Tibial nerve (tissue), 4 donors: ENCODE results near the gene TBP. TPM values are rescaled to one million over a fixed set of nuclear protein-coding genes. Genes with fewer than 3 reads are reported as not detected.

Source experiments
- DNase-seq, 2 donors: peaks; one replicate each; pipeline ENCODE4 v3.0.0-alpha.2; 2019; ENCODE audit warnings: low spot score in 2 of 2
- H3K27ac ChIP-seq, 4 donors: fragments of 200-600 bp; sonication (generic) in 3 of 4; one replicate each; pipeline ENCODE4 v1.5.1; 2017 to 2019; ENCODE audit warnings: mild to moderate bottlenecking in 1 of 4
- H3K27me3 ChIP-seq, 2 donors: fragments of 200-600 bp; sonication (generic) in 1 of 2; one replicate each; pipeline versions ENCODE4 v1.5.1 to v1.6.0; 2017 to 2019
- H3K36me3 ChIP-seq, 3 donors: fragments of 200-600 bp; sonication (generic); one replicate each; pipeline ENCODE4 v1.5.1; 2018 to 2019
- H3K4me1 ChIP-seq, 4 donors: fragments of 200-600 bp; sonication (generic) in 3 of 4; one replicate each; pipeline ENCODE4 v1.5.1; 2017 to 2019
- H3K4me3 ChIP-seq, 4 donors: fragments of 200-600 bp; sonication (generic) in 3 of 4; one replicate each; pipeline ENCODE4 v1.5.1; 2017 to 2019; ENCODE audit warnings: mild to moderate bottlenecking in 1 of 4, moderate library complexity in 1 of 4
- H3K9me3 ChIP-seq, 4 donors: fragments of 200-600 bp; sonication (generic) in 3 of 4; one replicate each; pipeline ENCODE4 v1.5.1; 2017 to 2019
- CTCF ChIP-seq, 5 experiments: fragments of 200-600 bp in 3 of 5; fragments of 450-650 bp in 2 of 5; sonication (generic) in 3 of 5; IDR thresholded peaks; one replicate each; pipeline ENCODE4 v1.5.1; 2016 to 2019; ENCODE audit warnings: antibody characterized with exemption in 5 of 5, mild to moderate bottlenecking in 3 of 5, moderate library complexity in 2 of 5
- EP300 ChIP-seq, 2 donors: sonication (generic); formaldehyde crosslinking; IDR thresholded peaks; one replicate each; pipeline ENCODE4 v1.6.1; 2017; ENCODE audit warnings: antibody characterized with exemption in 2 of 2, mild to moderate bottlenecking in 1 of 2
- POLR2A ChIP-seq, 2 donors: fragments of 450-650 bp; IDR thresholded peaks; one replicate each; pipeline ENCODE4 v1.6.1; 2017; ENCODE audit warnings: antibody characterized with exemption in 2 of 2, mild to moderate bottlenecking in 2 of 2, moderate library complexity in 2 of 2
- WGBS, 2 donors: methylation state at CpG; one replicate each; pipeline ENCODE4 v1.1.5; 2018; 5-methylcytosine and 5-hydroxymethylcytosine counted together
- total RNA-seq, 4 donors: library from RNA; depleted of rRNA; stranded (reverse); fragments of >200 nt; gene quantifications; one replicate each; pipeline ENCODE4 v1.1.0, GENCODE V29; 2016

The TBP gene
- total RNA-seq, 4 donors from 2014 or later, result 14.5 to 16.1 (median 15.6) TPM

- Histone ChIP-seq H3K27ac (no peak overlapping the region), H3K36me3 (peaks cover 0 to 33% (median 0%) of the 10 kb centered on the region in 3 donors), H3K4me3 (no peak overlapping the region), H3K9me3 (no peaks in the 10 kb centered on the region), H3K4me1 (no peaks in the 10 kb centered on the region), H3K27me3 (no peaks in the 10 kb centered on the region)
- no peak for TF ChIP-seq POLR2A (IDR thresholded peaks at IDR 0.05)
- peak; percentile 64 to 81 (median 78) for TF ChIP-seq CTCF (IDR thresholded peaks at IDR 0.05)
- no peak for TF ChIP-seq EP300 (IDR thresholded peaks at IDR 0.05)
- DNase-seq, result peak; percentile 50 to 82
- WGBS, 2 donors, result 36 to 43% methylated on average over 5 of the region's 5 CpGs
Observed at GRCh38 chr6:170529839-170530469, 24.2 kb upstream of the TBP start.

- H3K4me1 ChIP-seq, result no peaks in the 10 kb centered on the region
- 84 to 90% methylated on average over 7 of the region's 7 CpGs for WGBS, 2 donors
- no peaks in the 10 kb centered on the region for H3K9me3 ChIP-seq
- DNase-seq, result no peak
- no peak overlapping the region for H3K27ac ChIP-seq
- no peaks in the 10 kb centered on the region for H3K27me3 ChIP-seq
- TF ChIP-seq EP300 (IDR thresholded peaks at IDR 0.05) (no peak), CTCF (IDR thresholded peaks at IDR 0.05) (no peak), POLR2A (IDR thresholded peaks at IDR 0.05) (no peak)
- peaks cover 0 to 64% (median 3%) of the 10 kb centered on the region in 3 donors for H3K36me3 ChIP-seq
- H3K4me3 ChIP-seq, result no peak overlapping the region
Observed at GRCh38 chr6:170532867-170533488, 21.2 kb upstream of the TBP start.

GRCh38 chr6:170533792-170534191 lies 20.4 kb upstream of the TBP start:
- WGBS, 2 donors, result 74 to 77% methylated on average over 2 of the region's 2 CpGs
- H3K4me3 ChIP-seq, result no peak overlapping the region
- H3K27me3 ChIP-seq, result no peaks in the 10 kb centered on the region
- DNase-seq, result no peak
- H3K36me3 ChIP-seq, result peaks cover 0 to 72% (median 3%) of the 10 kb centered on the region in 3 donors
- H3K4me1 ChIP-seq, result no peaks in the 10 kb centered on the region
- H3K27ac ChIP-seq, result no peak overlapping the region
- no peaks in the 10 kb centered on the region for H3K9me3 ChIP-seq
- no peak for TF ChIP-seq CTCF (IDR thresholded peaks at IDR 0.05)
- TF ChIP-seq POLR2A (IDR thresholded peaks at IDR 0.05), result no peak
- TF ChIP-seq EP300 (IDR thresholded peaks at IDR 0.05), result no peak

GRCh38 chr6:170535004-170535403 lies 19.2 kb upstream of the TBP start:
- no peaks in the 10 kb centered on the region for H3K4me1 ChIP-seq
- H3K4me3 ChIP-seq, result no peak overlapping the region
- TF ChIP-seq CTCF (IDR thresholded peaks at IDR 0.05) (no peak), EP300 (IDR thresholded peaks at IDR 0.05) (no peak), POLR2A (IDR thresholded peaks at IDR 0.05) (no peak)
- no peaks in the 10 kb centered on the region for H3K9me3 ChIP-seq
- H3K27me3 ChIP-seq, result no peaks in the 10 kb centered on the region
- no peak for DNase-seq
- H3K27ac ChIP-seq, result no peak overlapping the region
- WGBS, 2 donors, result 90 to 91% methylated on average over 5 of the region's 5 CpGs
- peaks cover 0 to 82% (median 6%) of the 10 kb centered on the region in 3 donors for H3K36me3 ChIP-seq

GRCh38 chr6:170536671-170537070 lies 17.5 kb upstream of the TBP start:
- 88 to 89% methylated on average over 5 of the region's 5 CpGs for WGBS, 2 donors
- TF ChIP-seq POLR2A (IDR thresholded peaks at IDR 0.05), result no peak
- TF ChIP-seq EP300 (IDR thresholded peaks at IDR 0.05), result no peak
- no peak for TF ChIP-seq CTCF (IDR thresholded peaks at IDR 0.05)
- Histone ChIP-seq H3K4me3 (no peak overlapping the region), H3K27ac (no peak overlapping the region), H3K9me3 (no peaks in the 10 kb centered on the region), H3K4me1 (peaks cover 0 to 4% (median 0%) of the 10 kb centered on the region in 4 donors), H3K27me3 (no peaks in the 10 kb centered on the region), H3K36me3 (peaks cover 0 to 91% (median 9%) of the 10 kb centered on the region in 3 donors)
- no peak for DNase-seq
